GM18951 (cell line): Measurements from ENCODE around the gene RALB.

Experiments used
- POLR2A ChIP-seq: IDR thresholded peaks from 4 replicates; pipeline ENCODE4 v1.6.1; 2011; ENCODE audit warnings: mild to moderate bottlenecking; ENCODE audit not compliant: insufficient read length, insufficient read depth; ENCODE audit errors: extremely low read depth
- in situ Hi-C: fragments of 300-500 bp; cut with MboI; formaldehyde crosslinking; loops from one replicate; pipeline ENCODE4 v1.12.0; 2022; ENCODE audit warnings: low sequenced_read_pairs, mixed read lengths, inconsistent platforms; ENCODE audit not compliant: unreplicated experiment

The RALB gene

GRCh38 chr2:120290737-120291136 is 38.1 kb downstream of the RALB start:
- no peak for TF ChIP-seq POLR2A
- in situ Hi-C loops, result loop anchor here (5.0 kb wide), 1 partner anchor 53 kb away; no protein-coding TSS in a partner anchor

GRCh38 chr2:120291401-120292311 is 39.0 kb downstream of the RALB start:
- in situ Hi-C loops, result loop anchor here (5.0 kb wide), 1 partner anchor 54 kb away; no protein-coding TSS in a partner anchor

GRCh38 chr2:120293096-120294007 is 40.7 kb downstream of the RALB start:
- TF ChIP-seq POLR2A, result no peak
- in situ Hi-C loops, result loop anchor here (5.0 kb wide), 1 partner anchor 56 kb away; no protein-coding TSS in a partner anchor

More at GRCh38 chr2:120291401-120292311, 39.0 kb downstream of the RALB start:
- TF ChIP-seq POLR2A, result no peak

DNA sequence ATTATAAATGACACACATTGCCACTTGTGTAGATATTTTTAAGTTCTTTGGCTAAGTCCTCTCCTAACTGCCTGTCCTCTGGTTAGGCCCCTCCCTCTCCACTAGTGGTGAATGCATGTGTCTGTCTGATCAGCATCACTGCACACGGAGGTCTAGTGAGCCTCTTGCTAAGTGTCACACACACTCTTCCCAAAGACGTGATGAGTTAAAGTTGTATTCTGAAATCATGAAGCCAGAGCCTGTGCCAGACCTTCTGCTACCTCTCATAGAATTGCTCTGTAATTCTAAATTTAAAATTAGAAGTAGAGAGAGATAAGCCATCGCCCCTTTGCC is 41.3 kb downstream of the RALB start:
- no peak for TF ChIP-seq POLR2A
- in situ Hi-C loops, result loop anchor here (5.0 kb wide), 1 partner anchor 57 kb away; no protein-coding TSS in a partner anchor

- no peak for TF ChIP-seq POLR2A
- in situ Hi-C loops, result no loop called here
Observed at GRCh38 chr2:120298173-120298835, 45.7 kb downstream of the RALB start.

- in situ Hi-C loops, result no loop called here
Observed at GRCh38 chr2:120299004-120299403, 46.4 kb downstream of the RALB start.

DNA sequence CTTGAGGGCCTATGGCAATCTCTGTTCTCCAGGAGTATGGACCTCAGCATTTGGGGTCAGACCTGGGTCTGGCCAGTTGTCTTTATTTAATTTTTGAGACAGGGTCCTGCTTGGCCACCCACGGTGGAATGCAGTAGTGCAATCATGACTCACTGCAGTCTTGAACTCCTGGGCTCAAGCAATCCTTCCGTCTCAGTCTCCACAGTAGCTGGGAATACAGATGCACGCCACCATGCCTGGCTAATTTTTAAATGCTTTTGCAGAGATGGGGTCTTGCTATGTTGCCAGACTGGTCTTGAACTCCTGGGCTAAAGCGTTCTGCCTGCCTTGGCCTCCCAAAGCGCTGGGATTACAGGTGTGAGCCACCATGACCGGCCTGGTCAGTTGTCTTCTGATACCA is 46.9 kb downstream of the RALB start:
- in situ Hi-C loops, result no loop called here
- TF ChIP-seq POLR2A, result no peak

More at GRCh38 chr2:120299004-120299403, 46.4 kb downstream of the RALB start:
- no peak for TF ChIP-seq POLR2A

DNA sequence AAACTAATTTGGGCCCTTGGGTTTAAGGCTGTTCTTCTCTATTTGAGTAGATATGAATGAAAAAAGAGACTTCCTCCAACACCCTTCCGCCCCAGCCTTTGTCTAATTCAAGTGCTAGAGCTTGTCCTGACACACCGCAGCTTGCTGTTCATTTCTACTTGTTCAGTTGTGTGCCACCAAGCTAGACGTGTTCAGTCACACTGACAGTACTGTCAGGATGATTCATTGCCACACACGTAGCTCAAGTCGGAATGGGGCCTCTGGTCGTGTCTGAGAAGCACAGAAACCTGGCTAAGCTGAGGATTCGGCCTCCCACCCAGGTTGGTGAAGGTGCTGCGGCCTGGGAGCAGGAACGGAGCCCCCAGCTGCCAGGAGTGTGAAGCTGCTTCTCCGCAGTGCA is 47.7 kb downstream of the RALB start:
- in situ Hi-C loops, result no loop called here
- TF ChIP-seq POLR2A, result no peak

GRCh38 chr2:120301284-120301683 is 48.6 kb downstream of the RALB start:
- no peak for TF ChIP-seq POLR2A
- in situ Hi-C loops, result no loop called here

DNA sequence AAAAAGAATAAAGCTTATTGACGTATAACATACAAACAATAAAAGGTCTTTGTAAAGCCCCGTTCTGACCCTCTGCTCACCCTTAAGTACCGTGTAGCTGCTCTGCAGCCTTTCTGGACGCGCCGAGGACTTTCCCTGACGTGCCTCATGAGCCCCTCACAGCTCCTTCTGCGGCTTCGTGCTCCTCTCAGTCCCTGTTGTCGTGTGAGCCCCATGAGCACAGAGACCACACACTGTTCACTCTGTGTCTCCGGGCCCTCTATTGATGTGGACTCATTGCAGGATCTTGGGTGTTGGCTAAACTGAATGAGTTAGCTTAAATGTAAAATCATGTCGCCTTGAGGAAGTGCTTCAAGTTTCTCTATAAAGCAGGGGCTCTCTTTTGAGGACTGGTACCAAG is 49.6 kb downstream of the RALB start:
- no peak for TF ChIP-seq POLR2A
- in situ Hi-C loops, result no loop called here

DNA sequence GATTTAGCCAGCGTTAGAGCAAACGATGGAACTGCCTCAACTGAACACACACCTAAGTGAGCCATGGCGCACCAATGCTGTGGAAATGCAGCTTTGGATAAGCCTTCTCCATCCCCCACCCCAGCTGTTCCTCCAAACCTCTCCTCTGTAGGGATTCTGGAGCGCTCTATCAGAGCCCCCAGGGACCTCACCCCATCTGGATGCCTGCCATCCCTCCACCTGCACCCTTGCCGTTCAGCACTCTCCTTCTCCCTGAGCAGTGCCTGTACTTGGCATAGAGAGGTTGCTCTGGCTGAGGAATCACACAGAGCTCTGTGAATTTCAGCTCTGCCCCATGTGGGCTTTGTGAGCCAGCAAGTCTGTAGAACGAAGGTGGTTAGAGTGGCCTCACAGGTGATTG is 50.5 kb downstream of the RALB start:
- in situ Hi-C loops, result no loop called here
- TF ChIP-seq POLR2A, result no peak

GRCh38 chr2:120305296-120305695 is 52.6 kb downstream of the RALB start:
- in situ Hi-C loops, result no loop called here
- no peak for TF ChIP-seq POLR2A
